NK-92 treated with Interleukin-12 subunit alpha and Interleukin-12 subunit beta, amount 100 ng/mL, for 24 hours (cell line): ENCODE data around the gene CCDC3.
"Not testable (repeated sequence)": the region's sequence is repeated elsewhere in the genome, so short reads cannot be mapped to it uniquely, and the experiment has no call there.

Experiments
- DNase-seq: peaks from one replicate; lab custom pipeline; 2025; lab: John Stamatoyannopoulos, UW

Gene CCDC3

GRCh38 chr10:13000431-13000830 lies 1.1 kb downstream of the CCDC3 start:
- no peak for DNase-seq

GRCh38 chr10:12999849-13000248 lies 1.7 kb downstream of the CCDC3 start:
- no peak for DNase-seq

- no peak for DNase-seq
Measured at GRCh38 chr10:12995425-12995861, 6.1 kb downstream of the CCDC3 start.

- DNase-seq: no peak
Measured at GRCh38 chr10:12993595-12993994, 7.9 kb downstream of the CCDC3 start.

GRCh38 chr10:12985347-12985746 lies 16.2 kb downstream of the CCDC3 start:
- DNase-seq: no peak

- no peak for DNase-seq
Measured at GRCh38 chr10:12984165-12984747, 17.3 kb downstream of the CCDC3 start.

- not testable (repeated sequence) for DNase-seq
Measured at GRCh38 chr10:12983568-12983967, 17.9 kb downstream of the CCDC3 start.

GRCh38 chr10:12981570-12981969 lies 19.9 kb downstream of the CCDC3 start:
- no peak for DNase-seq

GRCh38 chr10:12980713-12981306 lies 20.7 kb downstream of the CCDC3 start:
- DNase-seq: no peak

GRCh38 chr10:12980102-12980661 lies 21.3 kb downstream of the CCDC3 start:
- no peak for DNase-seq

GRCh38 chr10:12978891-12979290 lies 22.6 kb downstream of the CCDC3 start:
- no peak for DNase-seq

- DNase-seq: no peak
Measured at GRCh38 chr10:12975906-12976305, 25.6 kb downstream of the CCDC3 start.

- DNase-seq: no peak
Measured at GRCh38 chr10:12975266-12975665, 26.2 kb downstream of the CCDC3 start.

GRCh38 chr10:12974491-12975199 lies 26.9 kb downstream of the CCDC3 start:
- no peak for DNase-seq

GRCh38 chr10:12974078-12974477 lies 27.4 kb downstream of the CCDC3 start:
- DNase-seq: no peak

GRCh38 chr10:12973149-12973718 lies 28.3 kb downstream of the CCDC3 start:
- no peak for DNase-seq

GRCh38 chr10:12972146-12972545 lies 29.4 kb downstream of the CCDC3 start:
- no peak for DNase-seq

GRCh38 chr10:12971001-12971788 lies 30.3 kb downstream of the CCDC3 start:
- DNase-seq: no peak

GRCh38 chr10:12969951-12970350 lies 31.6 kb downstream of the CCDC3 start:
- no peak for DNase-seq

GRCh38 chr10:12966067-12966466 lies 35.4 kb downstream of the CCDC3 start:
- DNase-seq: no peak

GRCh38 chr10:12965571-12965970 lies 35.9 kb downstream of the CCDC3 start:
- no peak for DNase-seq

- DNase-seq: no peak
Measured at GRCh38 chr10:12962556-12962955, 39.0 kb downstream of the CCDC3 start.
